K562 (cell line): ENCODE measurements around the gene UBE2V1. TPM values are rescaled to one million over a fixed set of nuclear protein-coding genes. Genes with fewer than 3 reads are reported as not detected.

Experiments
- ARID2 ChIP-seq: fragments of 450-650 bp; IDR thresholded peaks from 2 replicates; pipeline ENCODE4 v1.6.1; 2017; ENCODE audit warnings: antibody characterized with exemption, mild to moderate bottlenecking
- CREB3L1 ChIP-seq: fragments of 450-650 bp; IDR thresholded peaks from 2 replicates; pipeline ENCODE4 v1.6.1; 2014; ENCODE audit warnings: low read depth, mild to moderate bottlenecking, moderate library complexity, borderline replicate concordance
- FOXK1 ChIP-seq: sonication (generic); formaldehyde crosslinking; IDR thresholded peaks from 2 replicates; pipeline ENCODE4 v1.8.0; 2022; ENCODE audit warnings: missing genetic modification reagents, mild to moderate bottlenecking, borderline replicate concordance
- HNRNPL ChIP-seq: fragments of 200-400 bp; formaldehyde crosslinking; IDR thresholded peaks from 2 replicates; pipeline ENCODE4 v1.6.1; 2017; ENCODE audit warnings: low read depth, mild to moderate bottlenecking, low read length
- KLF13 ChIP-seq: fragments of 450-650 bp; IDR thresholded peaks from 2 replicates; pipeline ENCODE4 v1.6.1; 2016; ENCODE audit warnings: missing genetic modification characterization, low read depth, mild to moderate bottlenecking, missing compliant biosample characterization, moderate library complexity, borderline replicate concordance
- POLR2AphosphoS2 ChIP-seq: IDR thresholded peaks from 2 replicates; pipeline ENCODE4 v1.6.1; 2012; ENCODE audit warnings: low read length, improper control_type of control experiment
- POLR2G ChIP-seq: fragments of 200-400 bp; formaldehyde crosslinking; IDR thresholded peaks from 2 replicates; pipeline ENCODE4 v1.6.1; 2017; ENCODE audit warnings: low read depth, mild to moderate bottlenecking, antibody characterized with exemption, low read length, moderate library complexity
- TBL1XR1 ChIP-seq, 2 experiments: IDR thresholded peaks; 2 replicates each; pipeline ENCODE4 v1.6.1; 2012; ENCODE audit warnings: improper control_type of control experiment in 2 of 2, low read length in 2 of 2, mild to moderate bottlenecking in 1 of 2
- YBX1 ChIP-seq: fragments of 450-650 bp; IDR thresholded peaks from 2 replicates; pipeline ENCODE4 v1.7.1; 2016; ENCODE audit warnings: mild to moderate bottlenecking
- ZBTB12 ChIP-seq: fragments of 250-450 bp; sonication (Bioruptor Pico); IDR thresholded peaks from 2 replicates; pipeline ENCODE4 v1.4.0; 2020
- ZNF121 ChIP-seq: sonication (generic); formaldehyde crosslinking; conservative IDR thresholded peaks from 2 replicates; pipeline ENCODE4 v1.8.0; 2022; ENCODE audit warnings: missing genetic modification reagents
- ZNF134 ChIP-seq: fragments of 250-450 bp; sonication (Bioruptor Pico); conservative IDR thresholded peaks from 2 replicates; pipeline ENCODE4 v1.4.0; 2020
- ZNF280B ChIP-seq: fragments of 250-450 bp; sonication (Bioruptor Pico); IDR thresholded peaks from 2 replicates; pipeline ENCODE4 v1.5.1; 2021; ENCODE audit warnings: mild to moderate bottlenecking
- ZNF395 ChIP-seq: fragments of 200-800 bp; sonication (Bioruptor generic); IDR thresholded peaks from 2 replicates; pipeline ENCODE4 v1.6.1; 2017; ENCODE audit warnings: missing genetic modification characterization, missing compliant biosample characterization
- ZNF592 ChIP-seq: fragments of 450-650 bp; IDR thresholded peaks from 2 replicates; pipeline ENCODE4 v1.6.1; 2017; ENCODE audit warnings: antibody characterized with exemption, mild to moderate bottlenecking
- polyA plus RNA-seq, 8 experiments: library from polyadenylated mRNA; depleted of rRNA in 4 of 8; stranded (reverse) in 5 of 8; unstranded in 3 of 8; fragments of >200 nt; fragmentation: Nextera tagmentation in 2 of 8; fragmentation: Illumina TruSeq in 1 of 8; extraction: Ambion mirVana in 2 of 8; extraction: Trizol in 1 of 8; gene quantifications; 2 replicates each; pipeline versions ENCODE4 v1.2.1 to v1.2.3, GENCODE V29; 2011 to 2014; ENCODE audit warnings: inconsistent platforms in 1 of 8, missing spikeins in 1 of 8
- total RNA-seq, 7 experiments: library from RNA; depleted of rRNA in 6 of 7; stranded (reverse); fragments of >200 nt in 6 of 7; fragmentation: Illumina TruSeq in 2 of 7; extraction: Trizol in 2 of 7; gene quantifications; 2 replicates each; pipeline versions ENCODE4 v1.2.1 to v1.2.3, GENCODE V29; 2011 to 2021; ENCODE audit warnings: low replicate concordance in 1 of 7

UBE2V1 gene
- total and polyA plus RNA-seq, 9 of the 15 experiments (the other 6 are each of a cell fraction or from before 2014, with no cell fraction given): 93.0 to 357 (median 119) TPM

- peak; percentile 55 for TF ChIP-seq POLR2G
- no peak for TF ChIP-seq POLR2AphosphoS2
- no peak for TF ChIP-seq HNRNPL
- peak; percentile 76 for TF ChIP-seq ZBTB12 (CRISPR knock-in tag)
- no peak for TF ChIP-seq KLF13 (tag)
- TF ChIP-seq ZNF134 (CRISPR knock-in tag): no peak; the same call in 1 of the 2 replicates
- TF ChIP-seq ZNF280B (CRISPR knock-in tag): no peak
- no peak for TF ChIP-seq ARID2
- no peak for TF ChIP-seq FOXK1 (CRISPR knock-in tag)
- peak; percentile 63; the same call in 1 of the 2 replicates for TF ChIP-seq ZNF592
- TF ChIP-seq ZNF395 (CRISPR knock-in tag): peak; percentile 71; the same call in 1 of the 2 replicates
- TF ChIP-seq CREB3L1: peak; percentile 79; the same call in 1 of the 2 replicates
- no peak for TF ChIP-seq YBX1
- TF ChIP-seq TBL1XR1 (IDR thresholded peaks at IDR 0.05; ENCODE audit: low read length in 2 of 2): 0 out of 4 replicates have a peak, but pooled peaks have one; percentile 10 to 19
- no peak for TF ChIP-seq ZNF121
Measured at GRCh38 chr20:50115591-50116367, 2.8 kb upstream of the UBE2V1 start (continued).
